H9 (cell line): ENCODE results near the gene CHCHD6. TPM values are rescaled to one million over a fixed set of nuclear protein-coding genes. Genes with fewer than 3 reads are reported as not detected.

ENCODE experiments used
- DNase-seq: peaks from one replicate; pipeline ENCODE4 v3.0.0-alpha.2; 2017
- H2AFZ ChIP-seq: one replicate; pipeline ENCODE4 v1.6.1; 2013; ENCODE audit warnings: mild to moderate bottlenecking, low read length, control low read depth, moderate library complexity
- H2AK5ac ChIP-seq: 2 replicates; pipeline ENCODE4 v1.6.1; 2013; ENCODE audit warnings: low read length, control low read depth, mixed read lengths; ENCODE audit not compliant: insufficient read length
- H2BK120ac ChIP-seq: one replicate; pipeline ENCODE4 v1.6.1; 2013; ENCODE audit warnings: low read depth, mild to moderate bottlenecking, low read length, control low read depth, inconsistent platforms; ENCODE audit not compliant: poor library complexity, severe bottlenecking
- H2BK12ac ChIP-seq: 2 replicates; pipeline ENCODE4 v1.6.1; 2013; ENCODE audit warnings: low read length, control low read depth, mixed read lengths, low read depth; ENCODE audit not compliant: insufficient read length
- H2BK15ac ChIP-seq: 2 replicates; pipeline ENCODE4 v1.6.1; 2013; ENCODE audit warnings: low read depth, low read length, control low read depth
- H2BK20ac ChIP-seq: one replicate; pipeline ENCODE4 v1.6.1; 2013; ENCODE audit warnings: low read depth, mild to moderate bottlenecking, low read length, control low read depth, inconsistent platforms; ENCODE audit not compliant: poor library complexity, severe bottlenecking
- H2BK5ac ChIP-seq: 2 replicates; pipeline ENCODE4 v1.6.1; 2013; ENCODE audit warnings: low read length, control low read depth, mixed read lengths; ENCODE audit not compliant: insufficient read length
- H3K14ac ChIP-seq: 2 replicates; pipeline ENCODE4 v1.6.1; 2013; ENCODE audit warnings: low read length, control low read depth; ENCODE audit not compliant: insufficient read depth
- H3K18ac ChIP-seq: 2 replicates; pipeline ENCODE4 v1.6.1; 2013; ENCODE audit warnings: low read depth, mild to moderate bottlenecking, mixed read lengths, low read length, control low read depth; ENCODE audit not compliant: insufficient read length
- H3K23ac ChIP-seq: 2 replicates; pipeline ENCODE4 v1.6.1; 2013; ENCODE audit warnings: low read length, control low read depth, mixed read lengths, low read depth; ENCODE audit not compliant: insufficient read length
- H3K23me2 ChIP-seq: 2 replicates; pipeline ENCODE4 v1.6.1; 2013; ENCODE audit warnings: low read depth, mild to moderate bottlenecking, mixed read lengths, low read length, control low read depth; ENCODE audit not compliant: insufficient read length, poor library complexity, severe bottlenecking
- H3K27ac ChIP-seq: 2 replicates; pipeline ENCODE4 v1.5.1; 2013; ENCODE audit warnings: low read length, control low read depth, mixed read lengths, low read depth; ENCODE audit not compliant: insufficient read length
- H3K27me3 ChIP-seq: 2 replicates; pipeline ENCODE4 v1.6.1; 2013; ENCODE audit warnings: low read length, control low read depth, inconsistent platforms; ENCODE audit not compliant: insufficient read depth
- H3K4ac ChIP-seq: 2 replicates; pipeline ENCODE4 v1.6.1; 2013; ENCODE audit warnings: low read depth, mild to moderate bottlenecking, control low read depth, inconsistent platforms, low read length, moderate library complexity
- H3K4me1 ChIP-seq: 2 replicates; pipeline ENCODE4 v1.6.1; 2013; ENCODE audit warnings: low read length, control low read depth, inconsistent platforms; ENCODE audit not compliant: insufficient read depth
- H3K4me2 ChIP-seq: 2 replicates; pipeline ENCODE4 v1.6.1; 2013; ENCODE audit warnings: low read length, control low read depth, mixed read lengths; ENCODE audit not compliant: insufficient read length, insufficient read depth
- H3K56ac ChIP-seq: 2 replicates; pipeline ENCODE4 v1.6.1; 2013; ENCODE audit warnings: low read depth, mild to moderate bottlenecking, mixed read lengths, low read length, control low read depth; ENCODE audit not compliant: insufficient read length
- H3K79me1 ChIP-seq: 2 replicates; pipeline ENCODE4 v1.6.1; 2013; ENCODE audit warnings: low read depth, mild to moderate bottlenecking, moderate library complexity, low read length, control low read depth, inconsistent platforms; ENCODE audit not compliant: insufficient read depth, poor library complexity, severe bottlenecking
- H3K79me2 ChIP-seq: 2 replicates; pipeline ENCODE4 v1.6.1; 2013; ENCODE audit warnings: low read length, control low read depth, inconsistent platforms; ENCODE audit not compliant: insufficient read depth
- H3K9ac ChIP-seq: 2 replicates; pipeline ENCODE4 v1.6.1; 2013; ENCODE audit warnings: low read length, control low read depth, mixed read lengths; ENCODE audit not compliant: insufficient read length; ENCODE audit errors: extremely low read depth
- H3K9me3 ChIP-seq: one replicate; pipeline ENCODE4 v1.6.1; 2013; ENCODE audit warnings: low read depth, low read length, inconsistent platforms; ENCODE audit not compliant: control insufficient read depth
- H3T11ph ChIP-seq: one replicate; pipeline ENCODE4 v1.6.1; 2013; ENCODE audit warnings: mild to moderate bottlenecking, low read length, control low read depth, inconsistent platforms
- H4K20me1 ChIP-seq: one replicate; pipeline ENCODE4 v1.6.1; 2013; ENCODE audit not compliant: control insufficient read depth, insufficient read length, insufficient read depth
- H4K5ac ChIP-seq: 2 replicates; pipeline ENCODE4 v1.6.1; 2013; ENCODE audit warnings: low read depth, mild to moderate bottlenecking, mixed read lengths, low read length, control low read depth; ENCODE audit not compliant: insufficient read length
- H4K8ac ChIP-seq: replicated peaks from 2 replicates; pipeline ENCODE4 v1.6.1; 2013; ENCODE audit warnings: low read length, control low read depth, mixed read lengths, low read depth; ENCODE audit not compliant: insufficient read length
- H4K91ac ChIP-seq: 2 replicates; pipeline ENCODE4 v1.6.1; 2013; ENCODE audit warnings: low read depth, mild to moderate bottlenecking, moderate library complexity, mixed read lengths, low read length, control low read depth; ENCODE audit not compliant: insufficient read length
- H3K27ac Mint-ChIP-seq, 3 experiments: 2 replicates in 2 of 3; 3 replicates in 1 of 3; pipeline ENCODE4 v1.8.0; 2020 to 2021; ENCODE audit warnings: mixed read lengths in 3 of 3, mild to moderate bottlenecking in 1 of 3, moderate library complexity in 1 of 3
- H3K27me3 Mint-ChIP-seq: 2 replicates; pipeline ENCODE4 v1.8.0; 2021; ENCODE audit warnings: low read depth, mild to moderate bottlenecking, moderate library complexity, mixed read lengths
- H3K36me3 Mint-ChIP-seq, 3 experiments: 2 replicates in 2 of 3; 3 replicates in 1 of 3; pipeline ENCODE4 v1.8.0; 2020 to 2021; ENCODE audit warnings: low read depth in 3 of 3, mixed read lengths in 3 of 3; ENCODE audit not compliant: insufficient read depth in 1 of 3
- H3K4me1 Mint-ChIP-seq, 2 experiments: 2 replicates each; pipeline ENCODE4 v1.8.0; 2020; ENCODE audit warnings: mixed read lengths in 2 of 2
- H3K4me3 Mint-ChIP-seq, 2 experiments: 2 replicates in 1 of 2; 3 replicates in 1 of 2; pipeline ENCODE4 v1.8.0; 2020 to 2021; ENCODE audit warnings: mild to moderate bottlenecking in 2 of 2, mixed read lengths in 2 of 2, moderate library complexity in 1 of 2
- H3K9me3 Mint-ChIP-seq, 2 experiments: 2 replicates in 1 of 2; 3 replicates in 1 of 2; pipeline ENCODE4 v1.8.0; 2020; ENCODE audit warnings: mild to moderate bottlenecking in 2 of 2, mixed read lengths in 2 of 2, moderate library complexity in 1 of 2
- CTCF ChIP-seq: fragments of 200-600 bp; sonication (generic); conservative IDR thresholded peaks from 3 replicates; pipeline ENCODE4 v1.8.0; 2021; ENCODE audit warnings: antibody characterized with exemption, mild to moderate bottlenecking
- WGBS: extraction: QIAGEN DNeasy Blood & Tissue Kit; methylation state at CpG from one replicate; pipeline ENCODE4 v1.1.7; 2013; ENCODE audit warnings: missing lambda C conversion rate, low lambda C conversion rate, mixed read lengths; ENCODE audit not compliant: insufficient read length; ENCODE audit errors: extremely low coverage; 5-methylcytosine and 5-hydroxymethylcytosine counted together
- total RNA-seq: library from RNA; stranded (reverse); gene quantifications from 2 replicates; pipeline ENCODE4 v1.2.1, GENCODE V29; 2021

CHCHD6 gene
- total RNA-seq, 1 experiment from 2014 or later, result 34.2 TPM

GRCh38 chr3:126714276-126714900 lies 10.3 kb downstream of the CHCHD6 start:
- Mint-ChIP-seq H3K4me3 (no peak overlapping the region), H3K36me3 (no peaks in the 10 kb centered on the region), H3K27ac (peak overlapping the region in 2 of 3 experiments; percentile 53 to 55; a peak in 2 of 7 replicates), H3K4me1 (peaks cover 8 to 17% of the 10 kb centered on the region in 2 experiments), H3K27me3 (no peaks in the 10 kb centered on the region), H3K9me3 (no peaks in the 10 kb centered on the region; a peak in 2 of 5 replicates)
- H2BK15ac ChIP-seq, result no peak overlapping the region
- no peak overlapping the region for H4K8ac ChIP-seq
- H2BK120ac ChIP-seq, result no peak overlapping the region
- H2BK12ac ChIP-seq, result no peak overlapping the region
- WGBS, result no CpG with 5 or more reads among the region's 14 CpGs
- no peak overlapping the region for H3K4me2 ChIP-seq
- H3K9me3 ChIP-seq, result no peaks in the 10 kb centered on the region
- H3K9ac ChIP-seq, result no peak overlapping the region
- H3K23me2 ChIP-seq, result no peaks in the 10 kb centered on the region
- H2BK20ac ChIP-seq, result no peak overlapping the region
- no peak overlapping the region for H3K27ac ChIP-seq
- no peak overlapping the region for H3T11ph ChIP-seq
- no peak overlapping the region for H2BK5ac ChIP-seq
- peaks cover 3% of the 10 kb centered on the region; the same call in 1 of the 2 replicates for H3K79me2 ChIP-seq
- H2AK5ac ChIP-seq, result no peak overlapping the region
- no peaks in the 10 kb centered on the region for H3K4me1 ChIP-seq
- no peak overlapping the region for H4K91ac ChIP-seq
- no peak overlapping the region for H3K23ac ChIP-seq
- no peak for DNase-seq
- H3K27me3 ChIP-seq, result no peaks in the 10 kb centered on the region
- peaks cover 3% of the 10 kb centered on the region for H3K79me1 ChIP-seq
- no peak overlapping the region for H3K4ac ChIP-seq
- H4K20me1 ChIP-seq, result no peaks in the 10 kb centered on the region
- H3K18ac ChIP-seq, result no peak overlapping the region
- no peak for TF ChIP-seq CTCF
- H4K5ac ChIP-seq, result no peak overlapping the region
- H3K14ac ChIP-seq, result no peak overlapping the region
- H3K56ac ChIP-seq, result no peak overlapping the region
- no peak overlapping the region for H2AFZ ChIP-seq
